K562 (cell line): ENCODE measurements around the gene SYF2. TPM values are rescaled to one million over a fixed set of nuclear protein-coding genes. Genes with fewer than 3 reads are reported as not detected.
A peak's percentile ranks its signal among the peaks of the same experiment; 100 is the strongest.

Experiments
- ATAC-seq: fragments of 200-7000 bp; cut with Tn5 transposase; 3 replicates; pipeline ENCODE4 v1.9.1; 2020; ENCODE audit warnings: moderate library complexity
- BruUV-seq: library from RNA; stranded (reverse); fragments of 400-500 nt; replicated peaks from 2 replicates; lab custom pipeline; 2021; lab: Mats Ljungman, UMichigan
- CTCF ChIA-PET: fragments of 300-600 bp; formaldehyde crosslinking; extraction: SDS; loops from one replicate; lab custom pipeline; 2021; ENCODE audit warnings: low intra/inter-chr PET ratio; lab: Yijun Ruan, JAX
- POLR2A ChIA-PET: fragments of 300-600, 350-650 bp; sonication (Branson Sonifier 250); formaldehyde crosslinking; extraction: SDS; loops from one replicate; lab custom pipeline; 2021; ENCODE audit warnings: antibody characterized with exemption, inconsistent platforms; lab: Yijun Ruan, JAX
- DNase-seq, 4 experiments: peaks; one replicate each; pipeline versions ENCODE4 v3.0.0 to v3.0.0-alpha.2; 2011 to 2018; ENCODE audit warnings: low spot score in 3 of 4, mixed read lengths in 3 of 4; ENCODE audit errors: extremely low read depth in 1 of 4
- FAIRE-seq: peaks from 2 replicates; lab custom pipeline; 2011; peaks lifted over from hg19 to GRCh38; lab: Jason Lieb, UNC
- H2AFZ ChIP-seq: 2 replicates; pipeline ENCODE4 v1.6.0; 2011; ENCODE audit warnings: low read depth, low read length, control low read depth, inconsistent platforms
- H3K27ac ChIP-seq: fragments of 200-600 bp; 3 replicates; pipeline ENCODE4 v1.8.0; 2011; ENCODE audit warnings: low read depth, mild to moderate bottlenecking, control low read depth, inconsistent platforms, low read length, moderate library complexity, mixed read lengths; ENCODE audit errors: extremely low read depth
- H3K27me3 ChIP-seq, 2 experiments: fragments of 300-600 bp in 1 of 2; 2 replicates in 1 of 2; 3 replicates in 1 of 2; pipeline versions ENCODE4 v1.6.0 to v1.8.0; 2011; ENCODE audit warnings: inconsistent platforms in 2 of 2, low read length in 2 of 2, mild to moderate bottlenecking in 1 of 2, mixed read lengths in 1 of 2, moderate library complexity in 1 of 2; ENCODE audit not compliant: control insufficient read depth in 2 of 2, insufficient read depth in 2 of 2
- H3K36me3 ChIP-seq: fragments of 300-600 bp; 3 replicates; pipeline ENCODE4 v1.8.0; 2011; ENCODE audit warnings: mild to moderate bottlenecking, low read length, inconsistent platforms; ENCODE audit not compliant: control insufficient read depth, insufficient read depth
- H3K4me1 ChIP-seq, 2 experiments: fragments of 200-600 bp in 1 of 2; replicated peaks in 1 of 2; 2 replicates in 1 of 2; 3 replicates in 1 of 2; pipeline versions ENCODE4 v1.5.1 to v1.8.0; 2011; ENCODE audit warnings: inconsistent platforms in 2 of 2, low read length in 2 of 2, mild to moderate bottlenecking in 1 of 2, mixed read lengths in 1 of 2, moderate library complexity in 1 of 2; ENCODE audit not compliant: control insufficient read depth in 2 of 2, insufficient read depth in 2 of 2
- H3K4me2 ChIP-seq: 2 replicates; pipeline ENCODE4 v1.6.1; 2011; ENCODE audit warnings: low read length, control low read depth, inconsistent platforms, mixed read lengths; ENCODE audit not compliant: insufficient read depth
- H3K4me3 ChIP-seq: fragments of 200-600 bp; sonication (generic), shearing (Covaris generic); 2 replicates; pipeline ENCODE4 v1.5.1; 2016; ENCODE audit warnings: control low read depth, inconsistent platforms
- H3K79me2 ChIP-seq: fragments of 200-600 bp; 3 replicates; pipeline ENCODE4 v1.8.0; 2011; ENCODE audit warnings: low read length, inconsistent platforms; ENCODE audit not compliant: control insufficient read depth, insufficient read depth
- H3K9ac ChIP-seq, 2 experiments: 2 replicates each; pipeline versions ENCODE4 v1.6.0 to v1.6.1; 2011; ENCODE audit warnings: low read depth in 2 of 2, low read length in 2 of 2, control low read depth in 1 of 2, inconsistent platforms in 1 of 2, mild to moderate bottlenecking in 1 of 2, mixed read lengths in 1 of 2; ENCODE audit not compliant: insufficient read depth in 1 of 2
- H3K9me1 ChIP-seq: one replicate; pipeline ENCODE4 v1.6.0; 2011; ENCODE audit warnings: inconsistent platforms, mild to moderate bottlenecking, low read length, moderate library complexity; ENCODE audit not compliant: control insufficient read depth, insufficient read depth
- H3K9me3 ChIP-seq: replicated peaks from 2 replicates; pipeline ENCODE4 v1.5.1; 2011; ENCODE audit warnings: low read depth, low read length, inconsistent platforms; ENCODE audit not compliant: control insufficient read depth, insufficient read depth
- H4K20me1 ChIP-seq: replicated peaks from 2 replicates; pipeline ENCODE4 v1.6.1; 2011; ENCODE audit warnings: low read length, inconsistent platforms, mixed read lengths; ENCODE audit not compliant: control insufficient read depth, insufficient read depth
- ETV1 ChIP-seq: fragments of 450-650 bp; conservative IDR thresholded peaks from 2 replicates; pipeline ENCODE4 v1.6.1; 2016; ENCODE audit warnings: missing genetic modification characterization, control low read depth, low read depth, missing compliant biosample characterization
- KLF13 ChIP-seq: fragments of 450-650 bp; IDR thresholded peaks from 2 replicates; pipeline ENCODE4 v1.6.1; 2016; ENCODE audit warnings: missing genetic modification characterization, low read depth, mild to moderate bottlenecking, missing compliant biosample characterization, moderate library complexity, borderline replicate concordance
- NR2C1 ChIP-seq, 2 experiments: fragments of 450-650 bp; IDR thresholded peaks; 2 replicates each; pipeline ENCODE4 v1.6.1; 2017; ENCODE audit warnings: mild to moderate bottlenecking in 2 of 2, antibody characterized with exemption in 1 of 2, inconsistent platforms in 1 of 2, missing compliant biosample characterization in 1 of 2, missing genetic modification characterization in 1 of 2
- NR2C2 ChIP-seq, 2 experiments: fragments of 200-800 bp in 1 of 2; sonication (Bioruptor generic) in 1 of 2; sonication (generic) in 1 of 2; formaldehyde crosslinking in 1 of 2; IDR thresholded peaks; 2 replicates each; pipeline versions ENCODE4 v1.6.1 to v1.8.0; 2016 to 2022; ENCODE audit warnings: mild to moderate bottlenecking in 1 of 2, missing compliant biosample characterization in 1 of 2, missing genetic modification characterization in 1 of 2, missing genetic modification reagents in 1 of 2
- PRDM10 ChIP-seq: fragments of 450-650 bp; IDR thresholded peaks from 2 replicates; pipeline ENCODE4 v1.6.1; 2018; ENCODE audit not compliant: partially characterized antibody
- PURB ChIP-seq: sonication (generic); formaldehyde crosslinking; IDR thresholded peaks from 2 replicates; pipeline ENCODE4 v1.9.0; 2021; ENCODE audit warnings: low read depth, mild to moderate bottlenecking, missing genetic modification reagents
- SIN3A ChIP-seq, 2 experiments: fragments of 150-350 bp in 1 of 2; IDR thresholded peaks; 2 replicates each; pipeline ENCODE4 v1.6.1; 2011 to 2016; ENCODE audit warnings: borderline replicate concordance in 2 of 2, low read depth in 2 of 2, low read length in 2 of 2, mild to moderate bottlenecking in 2 of 2, moderate library complexity in 2 of 2; ENCODE audit not compliant: control insufficient read depth in 1 of 2
- SMAD4 ChIP-seq: fragments of 250-450 bp; sonication (Bioruptor Pico); conservative IDR thresholded peaks from 2 replicates; pipeline ENCODE4 v1.8.0; 2021; ENCODE audit warnings: inconsistent platforms, mild to moderate bottlenecking, moderate library complexity
- SRF ChIP-seq, 2 experiments: fragments of 250-450, 450-650 bp in 1 of 2; sonication (Bioruptor Pico) in 1 of 2; sonication (generic) in 1 of 2; formaldehyde crosslinking; IDR thresholded peaks; 2 replicates each; pipeline versions ENCODE4 v1.5.0 to v1.5.1; 2020 to 2022; ENCODE audit warnings: mild to moderate bottlenecking in 1 of 2, missing genetic modification reagents in 1 of 2
- WGBS: fragments of 100-300 bp; shearing (Covaris generic); methylation state at CpG from one replicate; pipeline ENCODE4 v1.1.6; 2016; ENCODE audit warnings: low coverage, mixed read lengths; ENCODE audit not compliant: insufficient coverage; ENCODE audit errors: missing lambda C conversion rate; 5-methylcytosine and 5-hydroxymethylcytosine counted together
- in situ Hi-C: fragments of 300-500 bp; cut with MboI; formaldehyde crosslinking; loops from 4 replicates; pipeline ENCODE4 v1.15.0; 2018; ENCODE audit warnings: inconsistent platforms, mixed read lengths
- intact Hi-C: fragments of 100-400 bp; cut with micrococcal nuclease; formaldehyde crosslinking; loops from 2 replicates; pipeline ENCODE4 v1.14.2; 2022
- polyA plus RNA-seq, 8 experiments: library from polyadenylated mRNA; depleted of rRNA in 4 of 8; stranded (reverse) in 5 of 8; unstranded in 3 of 8; fragments of >200 nt; fragmentation: Nextera tagmentation in 2 of 8; fragmentation: Illumina TruSeq in 1 of 8; extraction: Ambion mirVana in 2 of 8; extraction: Trizol in 1 of 8; gene quantifications; 2 replicates each; pipeline versions ENCODE4 v1.2.1 to v1.2.3, GENCODE V29; 2011 to 2014; ENCODE audit warnings: inconsistent platforms in 1 of 8, missing spikeins in 1 of 8
- total RNA-seq, 7 experiments: library from RNA; depleted of rRNA in 6 of 7; stranded (reverse); fragments of >200 nt in 6 of 7; fragmentation: Illumina TruSeq in 2 of 7; extraction: Trizol in 2 of 7; gene quantifications; 2 replicates each; pipeline versions ENCODE4 v1.2.1 to v1.2.3, GENCODE V29; 2011 to 2021; ENCODE audit warnings: low replicate concordance in 1 of 7
- TF ChIP-seq, protein P1 (sequence below): fragments of 250-450 bp; sonication (Bioruptor Pico); IDR thresholded peaks from 2 replicates; pipeline ENCODE4 v1.8.0; 2022; ENCODE audit warnings: moderate library complexity, mild to moderate bottlenecking, inconsistent platforms
- TF ChIP-seq, protein P2 (sequence below): sonication (generic); formaldehyde crosslinking; IDR thresholded peaks from 2 replicates; pipeline ENCODE4 v1.9.0; 2022; ENCODE audit warnings: mild to moderate bottlenecking, missing genetic modification reagents

SYF2 gene
- total and polyA plus RNA-seq, 9 of the 15 experiments (the other 6 are each of a cell fraction or from before 2014, with no cell fraction given): 20.9 to 69.0 (median 43.2) TPM

- TF ChIP-seq KLF13 (tag): no peak
- no peak for TF ChIP-seq PURB
- 0 out of 2 replicates have a peak, but pooled peaks have one; percentile 29 for TF ChIP-seq NR2C2 (CRISPR knock-in tag; IDR thresholded peaks at IDR 0.05)
- no peak for TF ChIP-seq NR2C2 (tag; IDR thresholded peaks at IDR 0.05)
- no peak for TF ChIP-seq SIN3A (IDR thresholded peaks at IDR 0.05; ENCODE audit: borderline replicate concordance in 2 of 2, control insufficient read depth in 1 of 2, low read depth in 2 of 2, low read length in 2 of 2)
- TF ChIP-seq, protein P1, sequence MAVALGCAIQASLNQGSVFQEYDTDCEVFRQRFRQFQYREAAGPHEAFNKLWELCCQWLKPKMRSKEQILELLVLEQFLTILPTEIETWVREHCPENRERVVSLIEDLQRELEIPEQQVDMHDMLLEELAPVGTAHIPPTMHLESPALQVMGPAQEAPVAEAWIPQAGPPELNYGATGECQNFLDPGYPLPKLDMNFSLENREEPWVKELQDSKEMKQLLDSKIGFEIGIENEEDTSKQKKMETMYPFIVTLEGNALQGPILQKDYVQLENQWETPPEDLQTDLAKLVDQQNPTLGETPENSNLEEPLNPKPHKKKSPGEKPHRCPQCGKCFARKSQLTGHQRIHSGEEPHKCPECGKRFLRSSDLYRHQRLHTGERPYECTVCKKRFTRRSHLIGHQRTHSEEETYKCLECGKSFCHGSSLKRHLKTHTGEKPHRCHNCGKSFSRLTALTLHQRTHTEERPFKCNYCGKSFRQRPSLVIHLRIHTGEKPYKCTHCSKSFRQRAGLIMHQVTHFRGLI (CRISPR knock-in tag): no peak
- TF ChIP-seq, all 486 proteins: peak for 5
These were observed 14.6 kb downstream of the SYF2 start (continued) for GRCh38 chr1:25217598-25218232.

DNA sequence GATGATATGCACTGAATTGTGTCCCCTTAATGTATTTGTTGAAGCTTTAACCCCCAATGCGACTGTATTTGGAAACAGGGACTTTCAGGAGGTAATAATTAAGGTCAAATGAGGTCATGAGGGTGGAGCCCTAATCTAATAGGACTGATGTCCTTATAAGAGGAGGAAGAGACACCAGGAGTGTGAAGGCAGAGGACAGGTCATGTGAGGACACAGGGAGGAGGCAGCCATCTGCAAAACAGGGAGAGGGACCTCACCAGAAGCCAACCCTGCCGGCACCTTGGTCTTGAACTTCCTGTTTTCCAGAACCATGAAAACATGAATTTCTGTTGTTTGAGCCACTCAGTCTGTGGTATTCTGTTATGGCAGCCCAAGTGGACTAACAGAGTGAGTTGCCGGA lies 15.3 kb downstream of the SYF2 start:
- DNase-seq (peak in 1 of 4 experiments; percentile 21), FAIRE-seq (no peak), ATAC-seq (no peak)
- no TSS peak for BruUV-seq
- Histone ChIP-seq H3K9ac (no peak overlapping the region), H3K4me1 (peaks cover 18 to 19% of the 10 kb centered on the region in 2 experiments), H3K36me3 (peaks cover 12% of the 10 kb centered on the region; the same call in 2 of the 3 replicates), H3K4me3 (no peak overlapping the region), H2AFZ (peak overlapping the region; percentile 49), H3K79me2 (no peaks in the 10 kb centered on the region), H3K4me2 (peak overlapping the region; percentile 5; the same call in 1 of the 2 replicates), H3K27ac (no peak overlapping the region), H3K9me3 (no peaks in the 10 kb centered on the region), H4K20me1 (0 out of 2 replicates have a peak, but pooled peaks cover 2% of the 10 kb centered on the region), H3K9me1 (no peaks in the 10 kb centered on the region), H3K27me3 (no peaks in the 10 kb centered on the region)
- ChIA-PET POLR2A (interaction anchor here (0.6 to 13.3 kb wide), 3 partner anchors 10 to 300 kb away, joined by 3 to 113 read pairs (median 4); partner anchors contain the start of gene SYF2), CTCF (no interaction called here)
- intact Hi-C loops: no loop called here
- WGBS: 58% methylated on average over 3 of the region's 3 CpGs
- in situ Hi-C loops: no loop called here
- TF ChIP-seq SRF (CRISPR knock-in tag; IDR thresholded peaks at IDR 0.05) (peak in 1 of 2 experiments; percentile 67; a peak in 1 of 4 replicates), NR2C2 (CRISPR knock-in tag; IDR thresholded peaks at IDR 0.05) (no peak), NR2C2 (tag; IDR thresholded peaks at IDR 0.05) (peak; percentile 39; the same call in 1 of the 2 replicates), PRDM10 (peak; percentile 35), NR2C1 (IDR thresholded peaks at IDR 0.05) (no peak), NR2C1 (tag; IDR thresholded peaks at IDR 0.05) (0 out of 2 replicates have a peak, but pooled peaks have one; percentile 9), ETV1 (0 out of 2 replicates have a peak, but pooled peaks have one; percentile 32), SMAD4 (CRISPR knock-in tag) (0 out of 2 replicates have a peak, but pooled peaks have one; percentile 17)
- TF ChIP-seq, protein P2, sequence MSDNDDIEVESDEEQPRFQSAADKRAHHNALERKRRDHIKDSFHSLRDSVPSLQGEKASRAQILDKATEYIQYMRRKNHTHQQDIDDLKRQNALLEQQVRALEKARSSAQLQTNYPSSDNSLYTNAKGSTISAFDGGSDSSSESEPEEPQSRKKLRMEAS: no peak
